A673 (cell line): ENCODE measurements around the gene TFIP11.

Experiments used
- CTCF ChIP-seq: fragments of 300-800, 200-600 bp; sonication (generic); conservative IDR thresholded peaks from 2 replicates; pipeline ENCODE4 v1.5.1; 2017; ENCODE audit warnings: low read depth, mild to moderate bottlenecking, antibody characterized with exemption, low read length, moderate library complexity, mixed read lengths
- EZH2 ChIP-seq: fragments of 200-600 bp; sonication (generic); IDR thresholded peaks from 2 replicates; pipeline ENCODE4 v1.6.1; 2017; ENCODE audit warnings: borderline replicate concordance, low read depth, mild to moderate bottlenecking, mixed read lengths, antibody characterized with exemption, low read length; ENCODE audit not compliant: poor library complexity, severe bottlenecking

- TF ChIP-seq CTCF = no peak
- TF ChIP-seq EZH2 = no peak
Measured at GRCh38 chr22:26447584-26448329, 64.5 kb downstream of the TFIP11 start.
